ENCODE measurements around the gene FAM222B.
"Not testable (repeated sequence)": the region's sequence is repeated elsewhere in the genome, so short reads cannot be mapped to it uniquely, and the experiment has no call there.

FAM222B gene

GRCh38 chr17:28723836-28724499, 118.6 kb downstream of the FAM222B start:
- Histone ChIP-seq H3K4me3 (ENCODE audit: low read length) (peak overlapping the region; percentile 78), H3K36me3 (ENCODE audit: insufficient read depth, low read length) (peaks cover 49% of the 10 kb centered on the region), H3K9ac (ENCODE audit: low read depth, low read length) (peak overlapping the region; percentile 96; the same call in 1 of the 2 replicates), H3K4me1 (ENCODE audit: insufficient read depth, low read length) (peaks cover 19% of the 10 kb centered on the region; the same call in 1 of the 2 replicates)
- H3K9me3 ChIP-seq (ENCODE audit: insufficient read depth, low read depth, low read length); H3K27me3 ChIP-seq (ENCODE audit: insufficient read depth, low read length); H3K27ac ChIP-seq (ENCODE audit: low read depth, low read length): not testable (repeated sequence)
- 85% methylated on average over 3 of the region's 4 CpGs for WGBS

DNA sequence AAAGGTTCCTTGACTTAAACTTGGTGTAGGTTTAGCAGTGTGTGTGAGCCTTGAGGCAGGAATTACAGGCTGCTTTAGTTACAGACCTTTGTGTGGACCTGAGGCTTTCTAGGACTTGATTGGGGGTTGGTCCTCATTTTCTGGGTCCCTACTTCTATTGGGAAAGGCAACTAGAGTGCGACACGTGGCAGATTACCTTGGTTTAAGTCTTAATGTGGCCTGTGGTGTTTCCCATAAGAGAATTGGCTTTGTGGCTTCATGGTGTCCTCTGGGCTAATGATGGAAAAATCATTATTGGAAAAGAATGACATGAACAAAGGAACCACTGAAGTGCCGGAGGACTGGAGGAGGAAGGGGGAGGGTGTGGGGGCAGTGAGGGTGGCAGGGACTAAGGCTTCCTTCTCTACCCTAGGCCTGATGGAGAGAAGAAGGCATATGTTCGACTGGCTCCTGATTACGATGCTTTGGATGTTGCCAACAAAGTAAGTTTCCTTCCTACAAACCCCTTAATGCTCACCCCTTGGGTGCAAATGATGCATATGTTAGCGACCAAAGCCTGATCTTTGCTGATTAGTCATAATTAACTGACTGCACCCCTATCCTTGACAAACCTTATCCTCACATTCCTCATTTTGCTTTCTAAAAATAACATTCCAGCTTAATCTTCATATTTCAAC, 119.3 kb downstream of the FAM222B start:
- Histone ChIP-seq H3K4me1 (ENCODE audit: insufficient read depth, low read length) (peaks cover 23% of the 10 kb centered on the region; the same call in 1 of the 2 replicates), H3K36me3 (ENCODE audit: insufficient read depth, low read length) (peaks cover 49% of the 10 kb centered on the region), H3K27ac (ENCODE audit: low read depth, low read length) (peak overlapping the region; percentile 23; the same call in 1 of the 2 replicates), H3K9me3 (ENCODE audit: insufficient read depth, low read depth, low read length) (no peaks in the 10 kb centered on the region), H3K27me3 (ENCODE audit: insufficient read depth, low read length) (no peaks in the 10 kb centered on the region), H3K9ac (ENCODE audit: low read depth, low read length) (no peak overlapping the region), H3K4me3 (ENCODE audit: low read length) (no peak overlapping the region; the same call in 1 of the 2 replicates)
- WGBS, result 91% methylated on average over 6 of the region's 6 CpGs

DNA sequence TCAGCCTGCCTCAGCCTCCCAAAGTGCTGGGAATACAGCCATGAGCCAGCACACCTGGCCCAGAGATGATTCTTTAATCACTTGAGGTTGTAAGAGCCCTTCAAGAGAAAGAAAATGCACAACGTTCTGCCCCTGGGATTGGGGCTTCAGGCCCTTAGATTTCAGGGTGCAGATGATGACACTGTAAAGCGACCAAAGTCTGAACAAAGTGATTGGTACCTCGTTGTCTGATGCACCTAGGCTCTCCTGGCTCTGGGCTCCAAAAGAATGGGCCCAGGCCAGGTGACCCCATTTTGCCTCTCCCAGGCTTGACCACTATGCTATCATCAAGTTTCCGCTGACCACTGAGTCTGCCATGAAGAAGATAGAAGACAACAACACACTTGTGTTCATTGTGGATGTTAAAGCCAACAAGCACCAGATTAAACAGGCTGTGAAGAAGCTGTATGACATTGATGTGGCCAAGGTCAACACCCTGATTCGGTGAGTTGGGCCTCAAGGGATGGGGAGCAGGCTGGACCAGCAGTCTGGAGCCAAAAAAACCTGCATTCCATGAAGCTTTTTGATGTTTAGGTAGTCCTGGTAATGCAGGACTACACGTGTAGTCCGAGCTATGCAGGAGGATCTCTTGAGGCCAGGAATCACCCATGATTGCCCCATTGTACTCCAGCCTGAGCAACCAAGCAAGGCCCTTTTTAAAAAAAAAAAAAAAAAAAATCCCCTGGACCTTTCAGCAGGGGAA, 120.0 kb downstream of the FAM222B start:
- no peak overlapping the region; the same call in 1 of the 2 replicates for H3K9ac ChIP-seq (ENCODE audit: low read depth, low read length)
- peaks cover 49% of the 10 kb centered on the region for H3K36me3 ChIP-seq (ENCODE audit: insufficient read depth, low read length)
- WGBS, result 92% methylated on average over 7 of the region's 7 CpGs
- H3K27me3 ChIP-seq (ENCODE audit: insufficient read depth, low read length), result no peaks in the 10 kb centered on the region
- peaks cover 23% of the 10 kb centered on the region; the same call in 1 of the 2 replicates for H3K4me1 ChIP-seq (ENCODE audit: insufficient read depth, low read length)
- peak overlapping the region; percentile 94; the same call in 1 of the 2 replicates for H3K4me3 ChIP-seq (ENCODE audit: low read length)
- no peaks in the 10 kb centered on the region for H3K9me3 ChIP-seq (ENCODE audit: insufficient read depth, low read depth, low read length)
- peak overlapping the region; percentile 29; the same call in 1 of the 2 replicates for H3K27ac ChIP-seq (ENCODE audit: low read depth, low read length)

DNA sequence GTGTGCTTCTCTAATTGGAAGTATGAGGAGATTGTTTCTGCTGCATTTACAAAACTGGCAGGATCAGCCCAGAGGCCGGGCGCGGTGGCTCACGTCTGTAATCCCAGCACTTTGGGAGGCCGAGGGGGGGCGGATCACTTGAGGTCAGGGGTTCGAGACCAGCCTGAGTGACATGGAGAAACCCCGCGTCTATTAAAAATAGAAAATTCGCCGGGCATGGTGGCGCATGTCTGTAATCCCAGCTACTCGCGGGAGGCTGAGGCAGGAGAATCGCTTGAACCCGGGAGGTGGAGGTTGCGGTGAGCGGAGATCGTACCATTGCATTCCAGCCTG, 121.6 kb downstream of the FAM222B start:
- Histone ChIP-seq H3K4me3 (ENCODE audit: low read length) (peak overlapping the region; percentile 94), H3K9ac (ENCODE audit: low read depth, low read length) (peak overlapping the region; percentile 97), H3K36me3 (ENCODE audit: insufficient read depth, low read length) (peaks cover 51% of the 10 kb centered on the region), H3K4me1 (ENCODE audit: insufficient read depth, low read length) (peaks cover 30% of the 10 kb centered on the region), H3K27ac (ENCODE audit: low read depth, low read length) (peak overlapping the region; percentile 95; the same call in 1 of the 2 replicates)
- not testable (repeated sequence) for H3K9me3 ChIP-seq (ENCODE audit: insufficient read depth, low read depth, low read length); H3K27me3 ChIP-seq (ENCODE audit: insufficient read depth, low read length)
- 19% methylated on average over 19 of the region's 19 CpGs for WGBS

GRCh38 chr17:28720247-28720996, 122.2 kb downstream of the FAM222B start:
- Histone ChIP-seq H3K9ac (ENCODE audit: low read depth, low read length) (peak overlapping the region; percentile 97), H3K4me3 (ENCODE audit: low read length) (peak overlapping the region; percentile 94), H3K27me3 (ENCODE audit: insufficient read depth, low read length) (no peaks in the 10 kb centered on the region), H3K36me3 (ENCODE audit: insufficient read depth, low read length) (peaks cover 56% of the 10 kb centered on the region), H3K4me1 (ENCODE audit: insufficient read depth, low read length) (peaks cover 30% of the 10 kb centered on the region), H3K9me3 (ENCODE audit: insufficient read depth, low read depth, low read length) (no peaks in the 10 kb centered on the region), H3K27ac (ENCODE audit: low read depth, low read length) (peak overlapping the region; percentile 95)
- under 1% methylated on average over 28 of the region's 30 CpGs for WGBS

DNA sequence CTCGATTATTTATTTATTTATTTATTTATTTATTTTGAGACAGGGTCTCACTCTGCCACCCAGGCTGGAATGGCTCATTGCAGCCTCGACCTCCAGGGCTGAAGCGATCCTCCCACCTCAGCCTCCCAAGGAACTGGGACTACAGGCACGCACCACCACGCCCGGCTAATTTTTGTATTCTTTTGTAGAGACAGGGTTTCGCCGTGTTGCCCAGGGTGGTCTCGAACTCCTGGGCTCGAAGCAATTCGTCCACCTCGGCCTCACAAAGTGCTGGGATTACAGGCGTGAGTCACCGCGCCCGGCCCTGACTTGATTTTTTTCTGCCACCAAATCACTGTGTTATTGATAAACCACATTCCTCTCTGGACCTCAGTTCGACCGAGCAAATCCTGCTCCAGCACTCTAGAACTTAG, 123.6 kb downstream of the FAM222B start:
- 19% methylated on average over 17 of the region's 18 CpGs for WGBS
- Histone ChIP-seq H3K9ac (ENCODE audit: low read depth, low read length) (peak overlapping the region; percentile 97), H3K27ac (ENCODE audit: low read depth, low read length) (peak overlapping the region; percentile 95), H3K4me3 (ENCODE audit: low read length) (peak overlapping the region; percentile 94), H3K9me3 (ENCODE audit: insufficient read depth, low read depth, low read length) (no peaks in the 10 kb centered on the region), H3K4me1 (ENCODE audit: insufficient read depth, low read length) (peaks cover 30% of the 10 kb centered on the region), H3K36me3 (ENCODE audit: insufficient read depth, low read length) (peaks cover 59% of the 10 kb centered on the region), H3K27me3 (ENCODE audit: insufficient read depth, low read length) (no peaks in the 10 kb centered on the region)

GRCh38 chr17:28718333-28719020, 124.1 kb downstream of the FAM222B start:
- H3K27me3 ChIP-seq (ENCODE audit: insufficient read depth, low read length), result no peaks in the 10 kb centered on the region
- peaks cover 58% of the 10 kb centered on the region for H3K36me3 ChIP-seq (ENCODE audit: insufficient read depth, low read length)
- 12% methylated on average over 17 of the region's 18 CpGs for WGBS
- peaks cover 30% of the 10 kb centered on the region for H3K4me1 ChIP-seq (ENCODE audit: insufficient read depth, low read length)
- H3K27ac ChIP-seq (ENCODE audit: low read depth, low read length), result peak overlapping the region; percentile 95
- peak overlapping the region; percentile 94 for H3K4me3 ChIP-seq (ENCODE audit: low read length)
- peak overlapping the region; percentile 97 for H3K9ac ChIP-seq (ENCODE audit: low read depth, low read length)
- no peaks in the 10 kb centered on the region for H3K9me3 ChIP-seq (ENCODE audit: insufficient read depth, low read depth, low read length)

DNA sequence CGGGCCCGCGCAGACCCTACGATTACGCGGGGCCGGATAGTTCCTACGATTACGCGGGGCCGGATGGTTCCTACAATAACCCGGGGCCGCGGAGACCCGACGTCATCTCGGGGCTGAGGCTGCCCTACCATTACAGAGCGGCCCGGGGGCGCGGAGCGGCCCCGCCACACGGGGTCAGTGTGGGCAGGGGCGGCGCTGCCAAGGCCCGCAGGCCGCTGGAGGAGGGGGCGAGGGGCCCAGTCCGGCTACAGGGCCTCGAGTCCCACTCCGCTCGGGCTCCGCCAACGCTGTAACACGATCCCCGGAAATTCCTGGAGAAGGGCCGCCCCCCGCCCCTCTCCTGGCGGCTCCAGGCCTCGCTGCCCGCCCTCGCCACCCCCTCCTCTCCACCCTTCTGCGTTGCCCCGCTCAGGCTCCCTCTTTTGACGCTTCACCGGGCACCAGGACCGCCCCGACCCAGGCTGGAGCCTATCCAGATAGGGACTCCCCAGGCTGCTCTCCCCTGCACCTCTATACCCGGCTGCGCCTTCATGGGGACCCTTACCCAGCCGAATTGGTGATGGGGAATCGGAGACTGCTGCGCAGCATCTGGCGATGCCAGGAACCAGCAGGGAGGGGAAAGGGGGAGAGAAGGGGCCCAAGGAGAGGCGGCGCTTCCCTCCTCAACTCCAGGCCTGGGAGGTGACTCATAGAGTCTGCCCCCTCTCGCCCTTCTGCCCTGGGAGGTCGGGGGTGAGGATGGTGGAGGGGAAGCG, 124.8 kb downstream of the FAM222B start, which contains the start of gene RAB34:
TSS of gene RAB34 (minus strand) at position 291 of the 755 bp plus-strand sequence. CDS start 602 bp downstream, outside the sequence.
- Histone ChIP-seq H3K27ac (ENCODE audit: low read depth, low read length) (peak within 1 kb of the TSS; percentile 95), H3K9ac (ENCODE audit: low read depth, low read length) (peak within 1 kb of the TSS; percentile 97), H3K4me3 (ENCODE audit: low read length) (peak within 1 kb of the TSS; percentile 94), H3K4me1 (ENCODE audit: insufficient read depth, low read length) (peaks cover 29% of the 10 kb centered on the region), H3K9me3 (ENCODE audit: insufficient read depth, low read depth, low read length) (no peaks in the 10 kb centered on the region), H3K27me3 (ENCODE audit: insufficient read depth, low read length) (no peaks in the 10 kb centered on the region), H3K36me3 (ENCODE audit: insufficient read depth, low read length) (peaks cover 55% of the 10 kb centered on the region)
- WGBS, result under 1% methylated on average over 58 of the region's 60 CpGs

- Histone ChIP-seq H3K36me3 (ENCODE audit: insufficient read depth, low read length) (peaks cover 47% of the 10 kb centered on the region), H3K4me3 (ENCODE audit: low read length) (peak overlapping the region; percentile 94), H3K4me1 (ENCODE audit: insufficient read depth, low read length) (peaks cover 27% of the 10 kb centered on the region), H3K9ac (ENCODE audit: low read depth, low read length) (peak overlapping the region; percentile 95), H3K27me3 (ENCODE audit: insufficient read depth, low read length) (no peaks in the 10 kb centered on the region), H3K9me3 (ENCODE audit: insufficient read depth, low read depth, low read length) (no peaks in the 10 kb centered on the region), H3K27ac (ENCODE audit: low read depth, low read length) (peak overlapping the region; percentile 95)
- WGBS, result 1% methylated on average over 63 of the region's 63 CpGs
Measured at GRCh38 chr17:28716740-28717577, 125.6 kb downstream of the FAM222B start.

Data from HUES64 (cell line).